ENCODE data around the gene ATF4.

Gene ATF4

GRCh38 chr22:39562839-39563489, 42.6 kb downstream of the ATF4 start:
- DNase-seq: no peak

- DNase-seq: no peak
Measured at GRCh38 chr22:39563571-39564428, 43.4 kb downstream of the ATF4 start.

GRCh38 chr22:39565414-39565944, 45.1 kb downstream of the ATF4 start:
- DNase-seq: no peak

- no peak for DNase-seq
Measured at GRCh38 chr22:39567135-39567946, 47.0 kb downstream of the ATF4 start.

- no peak for DNase-seq
Measured at GRCh38 chr22:39568278-39568981, 48.1 kb downstream of the ATF4 start.

- no peak for DNase-seq
Measured at GRCh38 chr22:39569066-39569465, 48.7 kb downstream of the ATF4 start.

- no peak for DNase-seq
Measured at GRCh38 chr22:39570226-39570625, 49.9 kb downstream of the ATF4 start.

- no peak for DNase-seq
Measured at GRCh38 chr22:39570665-39571064, 50.3 kb downstream of the ATF4 start, which contains the start of gene CACNA1I. Gene CACNA1I, plus strand, starts transcription at chr22:39570753. Its CDS starts 0 bp downstream, at chr22:39570753.

- DNase-seq: no peak
Measured at GRCh38 chr22:39571538-39571937, 51.2 kb downstream of the ATF4 start.
